NT2/D1 (cell line): ENCODE results near the gene CCL26.

Experiments used
- SUZ12 ChIP-seq: IDR thresholded peaks from 2 replicates; pipeline ENCODE4 v1.6.1; 2011; ENCODE audit not compliant: insufficient read length, insufficient read depth; ENCODE audit errors: extremely low read depth
- YY1 ChIP-seq: IDR thresholded peaks from 2 replicates; pipeline ENCODE4 v1.6.1; 2011; ENCODE audit not compliant: insufficient read length, insufficient read depth
- ZNF274 ChIP-seq: IDR thresholded peaks from 2 replicates; pipeline ENCODE4 v1.6.1; 2011; ENCODE audit warnings: mild to moderate bottlenecking, low read depth, low read length

DNA sequence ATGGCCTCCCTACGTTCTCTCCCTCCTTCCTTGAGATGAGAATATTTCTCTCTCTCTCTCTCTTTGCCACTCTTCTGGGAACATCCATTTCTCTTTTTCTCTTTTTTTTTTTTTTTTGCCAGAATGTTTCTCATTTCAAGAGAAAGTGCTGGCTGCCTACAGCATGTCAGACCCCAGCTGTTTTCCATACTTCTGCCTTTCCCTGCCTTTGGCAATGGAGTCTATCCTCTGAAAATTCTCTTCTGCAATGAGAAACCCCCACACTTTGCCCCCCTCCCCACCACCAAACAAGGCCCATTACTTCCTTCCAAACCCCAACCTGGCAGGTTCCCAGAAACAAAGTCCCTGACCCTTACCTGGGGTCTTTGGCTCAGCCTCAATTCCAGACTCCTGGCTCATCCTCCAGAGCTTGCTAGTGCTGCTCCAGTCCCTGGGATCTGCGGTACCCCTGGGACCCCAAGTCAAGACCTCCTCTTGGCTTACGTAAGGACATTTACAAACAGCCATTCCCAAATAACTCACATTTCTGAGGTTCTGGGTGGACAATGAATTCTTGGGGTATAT lies 17.4 kb upstream of the CCL26 start:
- TF ChIP-seq YY1 (no peak), SUZ12 (no peak), ZNF274 (no peak)
